A172 (cell line): ENCODE measurements around the gene ARHGAP26. TPM values are rescaled to one million over a fixed set of nuclear protein-coding genes. Genes with fewer than 3 reads are reported as not detected.

Experiments used
- DNase-seq: peaks from one replicate; pipeline ENCODE4 v3.0.0-alpha.2; 2015; ENCODE audit warnings: low spot score
- total RNA-seq: library from RNA; depleted of rRNA; stranded (reverse); fragments of >200 nt; shearing (Covaris generic); gene quantifications from 2 replicates; pipeline ENCODE4 v1.2.3, GENCODE V29; 2014

ARHGAP26 gene
- total RNA-seq, 1 experiment from 2014 or later = 1.6 TPM

GRCh38 chr5:143205386-143205785, 435.2 kb downstream of the ARHGAP26 start:
- DNase-seq = peak; percentile 88

- DNase-seq = no peak
These were observed 435.7 kb downstream of the ARHGAP26 start for GRCh38 chr5:143205883-143206195.

GRCh38 chr5:143206196-143207053, 436.2 kb downstream of the ARHGAP26 start:
- no peak for DNase-seq

GRCh38 chr5:143207058-143207457, 436.9 kb downstream of the ARHGAP26 start:
- no peak for DNase-seq

GRCh38 chr5:143207563-143208364, 437.6 kb downstream of the ARHGAP26 start:
- no peak for DNase-seq

- no peak for DNase-seq
These were observed 438.1 kb downstream of the ARHGAP26 start for GRCh38 chr5:143208365-143208641.

GRCh38 chr5:143208781-143209510, 438.8 kb downstream of the ARHGAP26 start:
- no peak for DNase-seq

GRCh38 chr5:143209881-143210395, 439.8 kb downstream of the ARHGAP26 start:
- no peak for DNase-seq

- no peak for DNase-seq
These were observed 440.4 kb downstream of the ARHGAP26 start for GRCh38 chr5:143210576-143210975.

GRCh38 chr5:143212261-143212660, 442.1 kb downstream of the ARHGAP26 start:
- DNase-seq = no peak

GRCh38 chr5:143213231-143213850, 443.2 kb downstream of the ARHGAP26 start:
- DNase-seq = no peak

- no peak for DNase-seq
These were observed 443.7 kb downstream of the ARHGAP26 start for GRCh38 chr5:143213851-143214363.

- no peak for DNase-seq
These were observed 444.3 kb downstream of the ARHGAP26 start for GRCh38 chr5:143214458-143214857.

GRCh38 chr5:143214890-143215289, 444.7 kb downstream of the ARHGAP26 start:
- DNase-seq = no peak

- no peak for DNase-seq
These were observed 445.5 kb downstream of the ARHGAP26 start for GRCh38 chr5:143215690-143216089.

GRCh38 chr5:143216211-143216610, 446.0 kb downstream of the ARHGAP26 start:
- DNase-seq = no peak

GRCh38 chr5:143217065-143217803, 447.1 kb downstream of the ARHGAP26 start:
- DNase-seq = peak; percentile 11

- DNase-seq = no peak
These were observed 447.6 kb downstream of the ARHGAP26 start for GRCh38 chr5:143217804-143218160.

- no peak for DNase-seq
These were observed 448.5 kb downstream of the ARHGAP26 start for GRCh38 chr5:143218517-143219170.

- DNase-seq = no peak
These were observed 449.5 kb downstream of the ARHGAP26 start for GRCh38 chr5:143219696-143220095.
